AG04449 (cell line): Measurements from ENCODE around the gene SIAH1.
"Not testable (repeated sequence)": the region's sequence is repeated elsewhere in the genome, so short reads cannot be mapped to it uniquely, and the experiment has no call there.

Experiments used
- CTCF ChIA-PET: fragments of 350-600 bp; formaldehyde crosslinking; extraction: SDS; loops from one replicate; lab custom pipeline; 2021; ENCODE audit warnings: antibody characterized with exemption; lab: Yijun Ruan, JAX
- POLR2A ChIA-PET: fragments of 400-600, 350-600 bp; formaldehyde crosslinking; extraction: SDS; loops from one replicate; lab custom pipeline; 2020; ENCODE audit warnings: antibody characterized with exemption, inconsistent platforms; lab: Yijun Ruan, JAX
- DNase-seq: peaks from one replicate; pipeline ENCODE4 v3.0.0-alpha.2; 2010; ENCODE audit warnings: low read depth, low spot score
- H3K4me3 ChIP-seq: 2 replicates; pipeline ENCODE4 v1.5.1; 2011; ENCODE audit warnings: low read depth, mild to moderate bottlenecking, control low read depth, low read length
- CTCF ChIP-seq: IDR thresholded peaks from one replicate; pipeline ENCODE4 v1.5.1; 2011; ENCODE audit warnings: mild to moderate bottlenecking, moderate library complexity, low read length, control low read depth, inconsistent platforms; ENCODE audit not compliant: insufficient read depth; ENCODE audit errors: missing control alignments

SIAH1 gene

GRCh38 chr16:48321317-48322036 is 63.7 kb downstream of the SIAH1 start:
- no peak for TF ChIP-seq CTCF
- ChIA-PET CTCF (interaction anchor here (0.9 to 1.6 kb wide), 3 partner anchors 31 to 302 kb away, joined by 3 to 5 read pairs (median 3); no protein-coding TSS in a partner anchor), POLR2A (no interaction called here)
- DNase-seq, result no peak
- no peak overlapping the region for H3K4me3 ChIP-seq

DNA sequence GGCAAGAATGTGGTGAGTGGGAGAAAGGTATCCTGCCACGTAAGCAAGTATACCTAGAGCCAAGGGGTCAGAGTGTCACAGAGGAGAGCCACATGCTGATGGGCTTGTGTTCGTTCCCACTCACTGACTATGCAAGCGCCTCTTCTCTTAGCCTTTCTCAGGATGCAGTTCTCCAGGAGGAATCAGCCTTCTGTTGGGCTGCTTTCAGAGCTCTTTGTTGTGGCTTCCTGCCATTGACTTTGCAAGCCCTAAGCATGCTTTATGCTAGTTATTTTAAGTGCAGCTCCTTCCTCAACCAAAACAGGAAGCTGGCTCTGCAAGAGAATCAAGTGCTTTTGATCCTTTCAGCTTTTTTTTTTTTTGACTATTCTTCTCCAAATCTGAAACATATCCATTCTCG is 66.6 kb downstream of the SIAH1 start:
- H3K4me3 ChIP-seq, result no peak overlapping the region
- ChIA-PET POLR2A (no interaction called here), CTCF (interaction anchor here (0.6 to 1.1 kb wide), 3 partner anchors 41 to 223 kb away, joined by 3 read pairs; no protein-coding TSS in a partner anchor)
- peak; percentile 14 for DNase-seq
- no peak for TF ChIP-seq CTCF

GRCh38 chr16:48317614-48318315 is 67.4 kb downstream of the SIAH1 start:
- DNase-seq, result peak; percentile 24
- CTCF ChIA-PET, result interaction anchor here (0.6 to 1.6 kb wide), 4 partner anchors 9 to 298 kb away, joined by 3 to 5 read pairs (median 4); no protein-coding TSS in a partner anchor
- POLR2A ChIA-PET, result interaction anchor here (0.7 to 1.0 kb wide), 2 partner anchors 47 to 68 kb away, joined by 3 read pairs; no protein-coding TSS in a partner anchor
- H3K4me3 ChIP-seq, result no peak overlapping the region
- no peak for TF ChIP-seq CTCF

GRCh38 chr16:48317026-48317425 is 68.2 kb downstream of the SIAH1 start:
- ChIA-PET POLR2A (interaction anchor here (0.7 to 1.0 kb wide), 2 partner anchors 48 to 69 kb away, joined by 3 read pairs; no protein-coding TSS in a partner anchor), CTCF (interaction anchor here (1.0 to 1.6 kb wide), 3 partner anchors 10 to 299 kb away, joined by 3 to 5 read pairs (median 4); no protein-coding TSS in a partner anchor)
- no peak for DNase-seq
- no peak overlapping the region for H3K4me3 ChIP-seq
- TF ChIP-seq CTCF, result no peak

DNA sequence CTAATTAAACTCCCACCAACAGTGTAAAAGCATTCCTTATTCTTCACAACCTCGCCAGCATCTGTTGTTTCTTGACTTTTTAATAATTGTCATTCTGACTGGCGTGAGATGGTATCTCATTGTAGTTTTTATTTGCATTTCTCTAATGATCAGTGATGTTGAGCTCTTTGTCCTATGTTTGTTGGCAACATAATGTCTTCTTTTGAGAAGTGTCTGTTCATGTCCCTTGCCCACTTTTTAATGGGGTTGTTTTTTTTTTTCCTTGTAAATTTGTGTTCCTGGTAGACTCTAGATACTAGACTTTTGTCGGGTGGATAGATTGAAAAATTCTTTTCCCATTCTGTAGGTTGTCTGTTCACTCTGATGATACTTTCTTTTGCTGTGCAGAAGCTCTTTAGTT is 71.3 kb downstream of the SIAH1 start:
- DNase-seq, CTCF ChIA-PET, H3K4me3 ChIP-seq, POLR2A ChIA-PET: not testable (repeated sequence)

DNA sequence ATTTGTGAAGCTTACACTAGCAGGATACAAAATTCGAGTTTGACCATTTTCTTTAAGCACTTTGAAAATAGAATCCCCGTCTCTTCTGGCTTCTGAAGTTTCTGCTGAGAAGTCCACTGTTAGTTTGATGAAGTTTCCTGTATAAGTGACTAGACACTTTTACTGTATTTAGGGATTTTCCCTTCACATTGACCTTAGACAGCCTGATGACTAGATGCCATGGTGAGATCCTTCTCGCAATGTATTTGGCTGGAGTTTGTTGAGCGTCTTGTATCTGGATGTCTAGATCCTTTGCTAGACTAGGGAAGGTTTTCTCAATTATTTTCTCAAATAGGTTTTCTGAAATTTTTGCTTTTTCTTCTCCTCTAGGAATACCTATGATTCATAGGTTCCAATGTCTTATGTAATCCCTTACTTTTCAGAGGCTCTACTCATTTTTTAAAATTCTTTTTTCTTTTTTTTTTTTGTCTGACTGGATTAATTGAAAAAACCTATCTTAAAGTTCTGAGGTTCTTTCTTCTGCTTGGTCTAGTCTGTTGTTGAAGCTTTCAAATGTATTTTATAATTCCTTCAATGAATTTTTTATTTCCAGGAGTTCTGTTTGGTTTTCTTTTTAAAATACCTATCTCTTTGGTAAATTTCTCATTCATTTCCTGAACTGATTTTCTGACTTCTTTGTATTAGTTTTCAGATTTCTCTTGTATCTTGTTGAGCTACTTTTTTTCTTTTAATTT is 74.1 kb downstream of the SIAH1 start:
- no peak for DNase-seq
- ChIA-PET POLR2A (interaction anchor here (0.7 kb wide), 1 partner anchor 20 kb away, joined by 4 read pairs; no protein-coding TSS in a partner anchor), CTCF (interaction anchor here (1.2 kb wide), 2 partner anchors 40 to 312 kb away, joined by 3 read pairs; no protein-coding TSS in a partner anchor)
- no peak overlapping the region for H3K4me3 ChIP-seq
- no peak for TF ChIP-seq CTCF
